ENCODE data around the gene KCNIP2. TPM values are rescaled to one million over a fixed set of nuclear protein-coding genes. Genes with fewer than 3 reads are reported as not detected.
A peak's percentile ranks its signal among the peaks of the same experiment; 100 is the strongest.

The KCNIP2 gene
- total RNA-seq, 1 experiment from 2014 or later = 4.3 TPM

GRCh38 chr10:101830322-101831168 is 13.1 kb downstream of the KCNIP2 start:
- Histone ChIP-seq H3K9me3 (ENCODE audit: control insufficient read depth, insufficient read depth, low read depth, low read length) (no peaks in the 10 kb centered on the region), H3K4me3 (ENCODE audit: low read depth in 2 of 2, low read length in 2 of 2) (peak overlapping the region; percentile 48 to 60), H3K27ac (ENCODE audit: low read length) (peak overlapping the region; percentile 86), H3K36me3 (ENCODE audit: control insufficient read depth, insufficient read depth, low read length) (no peaks in the 10 kb centered on the region), H3K27me3 (ENCODE audit: control insufficient read depth, insufficient read depth, low read length) (no peaks in the 10 kb centered on the region), H3K4me1 (ENCODE audit: control insufficient read depth, insufficient read depth, low read length) (peaks cover 12% of the 10 kb centered on the region)
- ChIA-PET CTCF (no interaction called here), POLR2A (no interaction called here)
- DNase-seq (ENCODE audit: low read depth, low spot score) = no peak
- intact Hi-C loops (cut with micrococcal nuclease; ENCODE audit: unreplicated experiment) = no loop called here
- TF ChIP-seq REST (IDR thresholded peaks at IDR 0.05; ENCODE audit: insufficient read depth in 1 of 2, low read depth in 2 of 2, low read length in 1 of 2) (no peak), TCF7L2 (IDR thresholded peaks at IDR 0.05; ENCODE audit: low read depth, low read length) (no peak), POLR2AphosphoS5 (IDR thresholded peaks at IDR 0.05; ENCODE audit: low read depth, low read length) (0 out of 2 replicates have a peak, but pooled peaks have one; percentile 43), SIN3A (IDR thresholded peaks at IDR 0.05; ENCODE audit: borderline replicate concordance, insufficient read depth, low read depth, low read length) (peak; percentile 74; the same call in 1 of the 2 replicates), CTCF (IDR thresholded peaks at IDR 0.05) (no peak)
- in situ Hi-C loops (cut with HindIII; ENCODE audit: low pct_unique_long_range_greater_than_20kb, low sequenced_read_pairs) = no loop called here
- peak; percentile 87 for ATAC-seq
- BruUV-seq (replicated peaks) = no TSS peak

- peak overlapping the region; percentile 48 to 60 for H3K4me3 ChIP-seq (ENCODE audit: low read depth in 2 of 2, low read length in 2 of 2)
- TF ChIP-seq POLR2AphosphoS5 (IDR thresholded peaks at IDR 0.05; ENCODE audit: low read depth, low read length) = no peak
- TF ChIP-seq SIN3A (IDR thresholded peaks at IDR 0.05; ENCODE audit: borderline replicate concordance, insufficient read depth, low read depth, low read length) = no peak
- TF ChIP-seq CTCF (IDR thresholded peaks at IDR 0.05) = no peak
- no peak for TF ChIP-seq REST (IDR thresholded peaks at IDR 0.05; ENCODE audit: insufficient read depth in 1 of 2, low read depth in 2 of 2, low read length in 1 of 2)
- TF ChIP-seq TCF7L2 (IDR thresholded peaks at IDR 0.05; ENCODE audit: low read depth, low read length) = no peak
These were observed 13.9 kb downstream of the KCNIP2 start for GRCh38 chr10:101829561-101830315.

More at GRCh38 chr10:101829561-101830315, 13.9 kb downstream of the KCNIP2 start:
- peaks cover 12% of the 10 kb centered on the region for H3K4me1 ChIP-seq (ENCODE audit: control insufficient read depth, insufficient read depth, low read length)
- BruUV-seq (replicated peaks) = no TSS peak
- no peaks in the 10 kb centered on the region for H3K36me3 ChIP-seq (ENCODE audit: control insufficient read depth, insufficient read depth, low read length)
- no peaks in the 10 kb centered on the region for H3K27me3 ChIP-seq (ENCODE audit: control insufficient read depth, insufficient read depth, low read length)
- no peaks in the 10 kb centered on the region for H3K9me3 ChIP-seq (ENCODE audit: control insufficient read depth, insufficient read depth, low read depth, low read length)
- ChIA-PET POLR2A (no interaction called here), CTCF (interaction anchor here (0.6 kb wide), 1 partner anchor 11 kb away, joined by 7 read pairs; no protein-coding TSS in a partner anchor)
- peak overlapping the region; percentile 86 for H3K27ac ChIP-seq (ENCODE audit: low read length)
- ATAC-seq (no peak), DNase-seq (ENCODE audit: low read depth, low spot score) (no peak)
- intact Hi-C loops (cut with micrococcal nuclease; ENCODE audit: unreplicated experiment) = no loop called here
- in situ Hi-C loops (cut with HindIII; ENCODE audit: low pct_unique_long_range_greater_than_20kb, low sequenced_read_pairs) = no loop called here

Data from Panc1 (cell line).